ENCODE measurements around the gene LRRC58.
"Not testable (repeated sequence)": the region's sequence is repeated elsewhere in the genome, so short reads cannot be mapped to it uniquely, and the experiment has no call there.

Gene LRRC58

DNA sequence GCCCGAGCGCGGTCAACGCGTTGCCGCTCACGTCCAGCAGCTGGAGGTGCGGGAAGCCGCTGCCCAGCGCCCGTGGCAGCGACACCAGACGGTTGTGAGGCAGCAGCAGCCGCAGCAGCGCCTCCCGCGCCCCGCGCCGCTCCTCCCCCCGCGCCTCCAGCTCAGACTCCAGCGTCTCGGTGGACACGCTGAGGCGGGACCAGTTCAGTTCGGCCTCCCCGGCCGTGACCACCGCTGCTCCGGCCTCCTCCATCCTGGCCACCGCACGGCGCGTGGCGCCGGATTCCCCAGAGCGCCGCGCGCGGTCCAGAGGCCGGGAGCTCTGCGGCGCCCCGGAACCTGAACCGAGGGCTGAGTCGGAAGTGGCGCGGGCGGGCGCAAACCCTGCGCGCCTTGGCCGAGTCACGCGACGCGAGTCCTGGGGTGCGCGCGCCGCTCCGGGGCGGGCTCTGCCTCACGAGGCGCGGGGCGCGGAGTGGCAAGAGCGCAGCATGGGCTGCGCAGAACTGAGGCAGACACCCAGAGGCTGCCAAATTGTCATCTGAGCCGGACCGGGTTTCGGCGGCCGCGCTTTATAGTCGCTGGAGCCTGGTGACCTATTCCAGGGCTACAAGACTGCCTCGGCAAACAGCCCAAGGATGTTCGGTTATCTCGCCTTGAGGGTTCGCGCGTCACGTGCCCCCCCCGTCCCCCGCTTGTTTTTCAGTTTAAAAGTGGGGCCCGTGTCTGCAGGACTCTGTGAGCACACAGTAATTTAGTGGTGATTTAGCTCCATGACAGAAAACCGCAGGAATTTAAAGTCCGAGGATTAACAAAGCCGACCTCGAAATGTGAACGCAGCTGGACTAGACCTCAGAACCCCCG is at the start of gene LRRC58:
LRRC58 (minus strand) TSS at position 364 of the 864 bp plus-strand sequence; CDS start at position 253, 111 bp downstream.
- peak; percentile 80 to 94 (median 86) for DNase-seq

DNA sequence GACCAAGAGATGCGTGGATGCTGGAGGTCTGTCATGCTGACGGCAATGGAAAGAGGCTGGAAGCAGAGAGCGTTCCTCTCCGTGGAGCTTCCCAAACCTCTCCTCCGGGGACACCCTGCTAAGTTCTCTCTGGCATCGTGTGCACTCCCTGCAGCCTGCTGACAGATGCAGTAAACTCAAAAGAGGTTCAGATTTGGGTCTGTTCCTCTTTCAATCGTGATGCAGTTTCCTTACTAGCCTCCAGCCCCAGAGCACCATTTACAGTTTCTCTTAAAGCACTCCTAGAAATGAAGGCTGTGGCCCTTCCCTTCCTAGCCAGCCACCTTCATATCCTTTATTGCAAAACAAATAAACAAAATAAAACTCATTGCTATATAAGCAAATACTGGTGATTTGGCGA is 47.3 kb upstream of the LRRC58 start:
- no peak for DNase-seq

DNA sequence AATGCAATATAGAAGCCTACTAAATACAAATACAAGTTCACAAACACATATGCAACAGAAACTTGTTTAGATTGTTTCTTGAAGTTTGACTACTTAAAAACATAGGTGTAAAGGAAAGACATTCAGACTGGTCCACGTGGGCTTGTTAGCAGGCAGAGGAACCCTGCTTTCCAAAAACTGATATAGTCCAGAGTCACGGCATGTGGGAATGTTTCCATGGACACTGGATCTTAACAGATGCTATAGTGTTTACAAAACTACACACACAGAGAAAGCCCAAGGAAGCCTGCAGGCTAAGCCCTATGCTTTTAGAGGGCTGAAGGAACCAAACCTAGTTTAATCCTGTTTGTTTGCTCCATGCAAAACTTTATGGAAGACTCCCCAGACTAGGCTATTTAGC is 45.2 kb upstream of the LRRC58 start:
- no peak for DNase-seq

- no peak for DNase-seq
Measured at GRCh38 chr3:120393761-120394160, 44.6 kb upstream of the LRRC58 start.

DNA sequence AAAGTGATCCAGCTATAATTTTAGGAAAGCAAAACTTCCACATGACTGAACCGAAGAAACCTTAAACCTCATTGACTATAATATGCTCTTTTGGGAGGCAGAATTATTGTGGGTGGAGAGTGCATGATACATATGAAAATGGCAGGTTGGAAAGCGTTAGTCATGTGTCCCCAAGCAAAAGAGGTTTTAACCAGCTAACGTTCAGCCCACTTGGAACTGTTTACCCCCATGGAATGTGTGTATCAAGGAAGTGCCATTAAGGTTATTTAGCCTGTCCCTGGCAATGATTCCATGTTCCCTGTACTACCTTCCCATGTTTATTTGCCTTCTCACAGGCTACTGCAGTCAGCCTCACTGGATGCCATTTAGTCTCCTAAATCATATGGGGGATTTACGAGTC is 44.1 kb upstream of the LRRC58 start:
- no peak for DNase-seq

DNA sequence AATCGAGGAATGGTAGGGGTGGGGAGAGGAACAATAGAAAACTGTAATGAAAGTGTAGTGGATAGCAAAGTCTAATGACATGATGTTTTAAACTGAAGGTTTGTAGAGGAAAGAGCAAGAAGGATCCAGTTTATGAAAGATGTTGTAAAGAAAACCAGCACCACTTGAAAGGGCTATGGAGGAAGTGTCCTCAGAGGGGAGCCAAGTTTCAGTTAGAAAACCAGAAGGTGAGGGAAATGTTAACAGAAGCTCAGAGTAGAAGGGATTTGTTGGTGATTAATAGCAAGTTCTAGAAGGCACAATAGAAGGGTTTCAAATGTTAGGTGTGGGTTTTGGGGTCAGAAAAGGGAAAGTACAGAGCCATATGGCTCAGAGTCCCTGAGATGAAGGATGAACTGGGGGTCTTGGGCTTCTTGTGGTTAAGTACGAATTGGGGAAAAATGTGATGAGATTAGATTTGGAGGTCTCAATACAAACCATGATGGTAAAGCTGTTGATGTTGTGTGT is 33.8 kb upstream of the LRRC58 start:
- DNase-seq = no peak

GRCh38 chr3:120381503-120381902 is 32.3 kb upstream of the LRRC58 start:
- no peak for DNase-seq

DNA sequence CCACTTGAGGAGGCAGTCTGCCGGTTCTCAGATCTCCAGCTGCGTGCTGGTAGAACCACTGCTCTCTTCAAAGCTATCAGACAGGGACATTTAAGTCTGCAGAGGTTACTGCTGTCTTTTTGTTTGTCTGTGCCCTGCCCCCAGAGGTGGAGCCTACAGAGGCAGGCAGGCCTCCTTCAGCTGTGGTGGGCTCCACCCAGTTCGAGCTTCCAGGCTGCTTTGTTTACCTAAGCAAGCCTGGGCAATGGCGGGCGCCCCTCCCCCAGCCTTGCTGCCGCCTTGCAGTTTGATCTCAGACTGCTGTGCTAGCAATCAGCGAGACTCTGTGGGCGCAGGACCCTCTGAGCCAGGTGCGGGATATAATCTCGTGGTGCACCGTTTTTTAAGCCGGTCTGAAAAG is 28.8 kb upstream of the LRRC58 start:
- not testable (repeated sequence) for DNase-seq

GRCh38 chr3:120370463-120370862 is 21.3 kb upstream of the LRRC58 start:
- no peak for DNase-seq

GRCh38 chr3:120369037-120369467 is 19.9 kb upstream of the LRRC58 start:
- no peak for DNase-seq

GRCh38 chr3:120368172-120368571 is 19.0 kb upstream of the LRRC58 start:
- no peak for DNase-seq

DNA sequence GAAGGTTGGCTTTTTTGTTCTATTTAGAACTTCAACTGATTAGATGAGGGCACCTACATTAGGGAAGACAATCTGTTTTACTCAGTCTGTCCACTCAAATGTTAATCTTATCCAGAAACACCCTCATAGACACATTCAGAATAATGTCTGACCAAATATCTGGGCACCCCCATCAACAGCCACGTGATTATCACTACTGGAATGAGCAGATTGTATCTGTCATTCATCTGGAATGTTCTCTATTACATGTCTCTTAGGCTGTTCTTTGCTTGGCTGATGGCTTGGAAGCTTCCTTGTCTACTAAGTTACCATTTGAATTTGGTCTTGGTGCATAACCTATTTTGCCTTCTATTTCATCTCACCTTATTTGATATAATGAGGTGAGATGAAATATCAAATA is 15.7 kb upstream of the LRRC58 start:
- no peak for DNase-seq

DNA sequence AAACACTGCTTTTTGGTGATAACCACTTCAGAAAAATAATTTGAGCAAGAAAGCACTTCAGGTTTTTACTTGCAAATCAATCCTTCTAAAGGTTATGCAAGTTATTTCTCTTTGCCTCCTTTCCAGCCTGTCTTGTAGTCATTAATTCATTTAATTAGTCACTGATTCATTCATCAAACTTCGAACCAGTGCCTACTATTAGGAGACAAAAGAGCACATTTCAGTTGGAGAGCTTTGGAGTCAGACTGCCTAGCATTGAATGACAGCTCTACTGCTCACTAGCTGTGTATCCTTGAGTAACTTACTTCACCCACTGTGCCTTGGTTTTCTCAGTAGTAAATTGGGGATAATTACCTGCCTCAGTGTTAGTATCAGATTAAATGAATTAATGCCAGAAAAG is 14.9 kb upstream of the LRRC58 start:
- DNase-seq = no peak

- no peak for DNase-seq
Measured at GRCh38 chr3:120357807-120358206, 8.7 kb upstream of the LRRC58 start.

- DNase-seq = no peak
Measured at GRCh38 chr3:120355486-120355885, 6.3 kb upstream of the LRRC58 start.

DNA sequence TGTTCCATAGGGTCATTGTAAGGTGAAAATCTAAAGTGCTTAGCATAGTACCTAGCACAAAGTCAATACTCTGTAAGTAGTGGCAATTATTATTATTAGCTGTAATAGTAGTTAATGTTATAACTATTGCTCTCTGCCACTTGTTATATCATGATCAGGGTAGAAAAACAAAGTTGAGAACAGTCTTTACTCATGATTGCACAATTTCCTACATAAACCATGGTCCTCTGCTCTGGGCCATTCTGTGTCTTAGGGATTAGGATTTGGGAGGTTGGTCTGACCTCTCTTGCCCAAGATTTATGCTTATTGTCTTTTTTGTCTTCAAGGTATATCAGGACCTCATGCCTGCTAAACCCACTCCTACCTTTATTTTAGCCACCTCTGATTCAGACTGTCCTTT is 4.3 kb upstream of the LRRC58 start:
- no peak for DNase-seq

DNA sequence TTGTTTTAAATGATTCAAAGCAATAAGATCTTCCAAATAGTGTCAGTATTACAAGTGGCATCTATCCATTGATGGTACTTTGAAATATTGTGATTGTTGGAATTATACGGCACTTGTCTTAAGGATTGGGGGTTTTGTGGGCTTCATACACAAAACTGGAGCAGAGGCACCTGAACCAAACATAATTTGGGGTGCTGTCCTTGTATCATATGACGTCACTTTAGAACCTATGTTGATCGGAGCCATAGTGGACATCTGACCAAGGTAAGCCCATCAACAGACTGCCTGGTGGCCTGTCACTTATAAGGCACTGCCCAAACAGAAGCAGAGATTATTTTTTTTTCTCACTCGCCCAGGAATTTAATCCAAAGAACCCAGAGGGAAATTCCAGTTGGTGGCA is 2.9 kb upstream of the LRRC58 start:
- DNase-seq = no peak

GRCh38 chr3:120350401-120350941 is 1.3 kb upstream of the LRRC58 start:
- DNase-seq = no peak

DNA sequence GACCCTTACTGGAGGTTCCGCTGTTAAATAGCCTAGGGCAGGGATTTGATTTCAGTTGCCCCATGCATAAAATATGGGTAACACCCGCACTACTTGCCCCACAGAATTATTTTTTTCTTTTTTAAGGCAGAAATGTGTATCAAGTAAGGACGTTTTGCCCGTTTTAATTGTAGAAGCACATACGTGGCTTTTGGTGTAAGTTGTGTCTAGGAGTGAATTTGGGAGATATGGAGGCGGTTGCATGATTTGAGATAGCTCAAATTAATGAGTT is 636 bp upstream of the LRRC58 start:
- DNase-seq = no peak

GRCh38 chr3:120348065-120348990 is 826 bp downstream of the LRRC58 start:
- peak in 5 of 6 experiments; percentile 51 to 85 (median 70) for DNase-seq

- peak in 3 of 6 experiments; percentile 4 to 40 (median 9) for DNase-seq
Measured at GRCh38 chr3:120344349-120344748, 4.8 kb downstream of the LRRC58 start.

DNA sequence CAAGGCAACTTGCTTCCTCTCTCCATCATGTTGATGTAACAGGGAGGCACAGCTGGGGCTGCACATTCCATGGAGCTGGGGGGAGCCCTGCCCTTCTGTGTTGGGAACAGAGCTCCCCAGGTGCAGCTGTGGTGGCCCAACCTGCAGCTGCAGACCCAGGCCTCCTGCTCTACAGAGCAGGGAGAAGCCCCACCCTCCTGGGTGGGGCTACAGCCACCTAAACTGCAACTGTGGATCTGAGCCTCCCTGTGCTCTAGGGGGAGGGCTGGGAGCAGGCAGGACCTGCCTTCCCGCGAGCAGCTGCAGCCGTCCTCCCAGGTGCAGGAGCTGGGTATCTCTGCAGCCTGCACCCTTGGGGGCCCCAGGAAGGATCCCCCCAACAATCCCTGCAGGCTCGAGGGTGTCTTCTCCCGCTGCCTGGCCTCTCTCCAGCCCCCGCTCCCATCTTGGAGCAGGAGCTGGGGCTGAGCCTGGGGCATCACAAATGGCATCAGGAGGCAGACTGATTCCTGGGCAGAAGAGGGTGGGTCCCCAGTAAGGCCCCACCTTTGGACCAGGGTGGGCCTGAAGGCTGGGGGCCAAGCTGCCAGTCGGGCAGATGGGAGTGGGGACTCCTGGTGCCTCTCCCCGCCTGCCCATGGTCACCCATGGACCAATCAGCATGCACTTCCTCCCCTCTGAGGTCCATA is 7.4 kb downstream of the LRRC58 start:
- DNase-seq = no peak

GRCh38 chr3:120339362-120339761 is 9.8 kb downstream of the LRRC58 start:
- DNase-seq = no peak

All from stimulated activated naive CD4-positive, alpha-beta T cell (primary cell).